ENCODE data around the gene PHF23.

Gene PHF23

GRCh38 chr17:7281953-7282751 is 42.9 kb upstream of the PHF23 start:
- TF ChIP-seq CTCF (IDR thresholded peaks at IDR 0.05; ENCODE audit: low read depth, low read length) = no peak
- H3K27ac ChIP-seq = no peak overlapping the region
- peak; percentile 32 for DNase-seq

GRCh38 chr17:7281074-7281952 is 42.1 kb upstream of the PHF23 start, which contains the start of gene SLC2A4:
TSS of gene SLC2A4 (plus strand) at chr17:7281718. CDS start at chr17:7281935, 217 bp downstream.
- Histone ChIP-seq H3K27ac (peak within 1 kb of the TSS; percentile 49), H3K27me3 (ENCODE audit: insufficient read depth, low read depth, severe bottlenecking) (no peaks in the 10 kb centered on the region), H3K9me3 (ENCODE audit: severe bottlenecking) (no peaks in the 10 kb centered on the region), H3K4me3 (ENCODE audit: low read depth, low read length) (peak within 1 kb of the TSS; percentile 57), H3K36me3 (no peaks in the 10 kb centered on the region)
- TF ChIP-seq CTCF (IDR thresholded peaks at IDR 0.05; ENCODE audit: low read depth, low read length) = no peak
- DNase-seq = peak; percentile 97

More at GRCh38 chr17:7281953-7282751, 42.9 kb upstream of the PHF23 start:
- Histone ChIP-seq H3K27me3 (ENCODE audit: insufficient read depth, low read depth, severe bottlenecking) (no peaks in the 10 kb centered on the region), H3K4me3 (ENCODE audit: low read depth, low read length) (peak overlapping the region; percentile 57), H3K36me3 (no peaks in the 10 kb centered on the region), H3K9me3 (ENCODE audit: severe bottlenecking) (no peaks in the 10 kb centered on the region)

- H3K27ac ChIP-seq = peak overlapping the region; percentile 49
- TF ChIP-seq CTCF (IDR thresholded peaks at IDR 0.05; ENCODE audit: low read depth, low read length) = peak; percentile 95
- H3K36me3 ChIP-seq = no peaks in the 10 kb centered on the region
- no peaks in the 10 kb centered on the region for H3K27me3 ChIP-seq (ENCODE audit: insufficient read depth, low read depth, severe bottlenecking)
- DNase-seq = peak; percentile 85
- peak overlapping the region; percentile 57 for H3K4me3 ChIP-seq (ENCODE audit: low read depth, low read length)
- no peaks in the 10 kb centered on the region for H3K9me3 ChIP-seq (ENCODE audit: severe bottlenecking)
Measured at GRCh38 chr17:7280519-7281073, 41.3 kb upstream of the PHF23 start.

GRCh38 chr17:7279448-7279847 is 40.2 kb upstream of the PHF23 start:
- no peak for TF ChIP-seq CTCF (IDR thresholded peaks at IDR 0.05; ENCODE audit: low read depth, low read length)
- no peak for DNase-seq
- Histone ChIP-seq H3K9me3 (ENCODE audit: severe bottlenecking) (no peaks in the 10 kb centered on the region), H3K36me3 (no peaks in the 10 kb centered on the region), H3K27me3 (ENCODE audit: insufficient read depth, low read depth, severe bottlenecking) (no peaks in the 10 kb centered on the region), H3K27ac (no peak overlapping the region), H3K4me3 (ENCODE audit: low read depth, low read length) (no peak overlapping the region)

GRCh38 chr17:7266784-7267183 is 27.5 kb upstream of the PHF23 start:
- Histone ChIP-seq H3K9me3 (ENCODE audit: severe bottlenecking) (no peaks in the 10 kb centered on the region), H3K27ac (no peak overlapping the region), H3K4me3 (ENCODE audit: low read depth, low read length) (no peak overlapping the region), H3K36me3 (no peaks in the 10 kb centered on the region), H3K27me3 (ENCODE audit: insufficient read depth, low read depth, severe bottlenecking) (no peaks in the 10 kb centered on the region)
- TF ChIP-seq CTCF (IDR thresholded peaks at IDR 0.05; ENCODE audit: low read depth, low read length) = no peak
- DNase-seq = no peak

All from WERI-Rb-1 (cell line).